Prostate gland (tissue), 2 donors: ENCODE data around the gene CPLX1. TPM values are rescaled to one million over a fixed set of nuclear protein-coding genes. Genes with fewer than 3 reads are reported as not detected.

ENCODE experiments used
- DNase-seq: peaks from one replicate; pipeline ENCODE4 v3.0.0-alpha.2; 2019; ENCODE audit warnings: low spot score
- H3K27ac ChIP-seq, 2 donors: fragments of 200-600 bp; sonication (generic); 2 replicates each; pipeline ENCODE4 v1.5.1; 2017 to 2019
- H3K27me3 ChIP-seq: fragments of 200-600 bp; sonication (generic); replicated peaks from 2 replicates; pipeline ENCODE4 v1.5.1; 2019; ENCODE audit not compliant: insufficient read depth
- H3K36me3 ChIP-seq, 2 donors: fragments of 200-600 bp; sonication (generic); 1 replicate in 1 of 2; 2 replicates in 1 of 2; pipeline versions ENCODE4 v1.5.1 to v1.8.1; 2017 to 2019
- H3K4me1 ChIP-seq: fragments of 200-600 bp; sonication (generic); replicated peaks from 2 replicates; pipeline ENCODE4 v1.5.1; 2019
- H3K4me3 ChIP-seq, 2 donors: fragments of 200-600 bp; sonication (generic); 2 replicates each; pipeline ENCODE4 v1.5.1; 2017 to 2019
- H3K9me3 ChIP-seq: fragments of 200-600 bp; sonication (generic); 2 replicates; pipeline ENCODE4 v1.5.1; 2017
- POLR2A ChIP-seq: fragments of 450-650 bp; IDR thresholded peaks from one replicate; pipeline ENCODE4 v1.6.1; 2016; ENCODE audit warnings: antibody characterized with exemption, mild to moderate bottlenecking
- POLR2AphosphoS5 ChIP-seq: sonication (generic); formaldehyde crosslinking; IDR thresholded peaks from one replicate; pipeline ENCODE4 v1.6.1; 2017; ENCODE audit warnings: antibody characterized with exemption
- WGBS: methylation state at CpG from one replicate; pipeline ENCODE4 v1.1.5; 2018; 5-methylcytosine and 5-hydroxymethylcytosine counted together
- intact Hi-C: fragments of 100-400 bp; cut with DNase I; formaldehyde crosslinking; loops from one replicate; pipeline ENCODE4 v1.14.2; 2022
- total RNA-seq, 2 donors: library from RNA; depleted of rRNA; stranded (reverse); fragments of >200 nt; gene quantifications; one replicate each; pipeline ENCODE4 v1.1.0, GENCODE V29; 2016
- TF ChIP-seq, protein P1 (sequence below), 4 experiments: fragments of 200-600 bp in 2 of 4; fragments of 450-650 bp in 2 of 4; sonication (generic) in 2 of 4; IDR thresholded peaks; 1 replicate in 3 of 4; 2 replicates in 1 of 4; pipeline ENCODE4 v1.5.1; 2016 to 2019; ENCODE audit warnings: antibody characterized with exemption in 4 of 4, mild to moderate bottlenecking in 2 of 4, moderate library complexity in 2 of 4

Gene CPLX1
- total RNA-seq, 2 donors from 2014 or later = 2.5 to 4.4 TPM

DNA sequence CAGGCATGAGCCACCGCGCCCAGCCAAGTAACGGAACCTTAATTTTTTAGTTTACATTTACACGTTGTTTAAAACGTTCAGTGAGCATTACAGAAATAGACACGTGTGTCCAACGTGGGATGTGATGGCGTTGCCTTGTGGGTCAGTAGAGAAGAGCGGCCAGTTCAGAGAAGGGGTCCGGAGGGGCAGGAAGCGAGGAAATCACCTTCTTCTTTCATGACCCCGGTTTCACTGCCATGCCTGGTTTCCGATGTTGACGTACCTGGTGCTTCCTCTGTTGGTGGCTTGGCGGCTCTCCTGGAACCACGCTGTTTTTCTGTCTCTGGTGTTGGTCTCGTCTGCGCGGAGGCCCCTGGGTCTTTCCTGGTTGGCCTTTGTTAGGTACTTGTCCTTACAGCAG is 77.5 kb downstream of the CPLX1 start:
- DNase-seq = no peak
- H3K27me3 ChIP-seq = no peaks in the 10 kb centered on the region
- no peaks in the 10 kb centered on the region for H3K4me1 ChIP-seq
- no peak overlapping the region for H3K27ac ChIP-seq
- TF ChIP-seq, protein P1, sequence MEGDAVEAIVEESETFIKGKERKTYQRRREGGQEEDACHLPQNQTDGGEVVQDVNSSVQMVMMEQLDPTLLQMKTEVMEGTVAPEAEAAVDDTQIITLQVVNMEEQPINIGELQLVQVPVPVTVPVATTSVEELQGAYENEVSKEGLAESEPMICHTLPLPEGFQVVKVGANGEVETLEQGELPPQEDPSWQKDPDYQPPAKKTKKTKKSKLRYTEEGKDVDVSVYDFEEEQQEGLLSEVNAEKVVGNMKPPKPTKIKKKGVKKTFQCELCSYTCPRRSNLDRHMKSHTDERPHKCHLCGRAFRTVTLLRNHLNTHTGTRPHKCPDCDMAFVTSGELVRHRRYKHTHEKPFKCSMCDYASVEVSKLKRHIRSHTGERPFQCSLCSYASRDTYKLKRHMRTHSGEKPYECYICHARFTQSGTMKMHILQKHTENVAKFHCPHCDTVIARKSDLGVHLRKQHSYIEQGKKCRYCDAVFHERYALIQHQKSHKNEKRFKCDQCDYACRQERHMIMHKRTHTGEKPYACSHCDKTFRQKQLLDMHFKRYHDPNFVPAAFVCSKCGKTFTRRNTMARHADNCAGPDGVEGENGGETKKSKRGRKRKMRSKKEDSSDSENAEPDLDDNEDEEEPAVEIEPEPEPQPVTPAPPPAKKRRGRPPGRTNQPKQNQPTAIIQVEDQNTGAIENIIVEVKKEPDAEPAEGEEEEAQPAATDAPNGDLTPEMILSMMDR (IDR thresholded peaks at IDR 0.05) = no peak
- TF ChIP-seq POLR2A = no peak
- TF ChIP-seq POLR2AphosphoS5 = no peak
- no peak overlapping the region for H3K4me3 ChIP-seq
- intact Hi-C loops = no loop called here
- H3K36me3 ChIP-seq = no peaks in the 10 kb centered on the region
- WGBS = 94% methylated on average over 19 of the region's 19 CpGs
- H3K9me3 ChIP-seq = no peaks in the 10 kb centered on the region

DNA sequence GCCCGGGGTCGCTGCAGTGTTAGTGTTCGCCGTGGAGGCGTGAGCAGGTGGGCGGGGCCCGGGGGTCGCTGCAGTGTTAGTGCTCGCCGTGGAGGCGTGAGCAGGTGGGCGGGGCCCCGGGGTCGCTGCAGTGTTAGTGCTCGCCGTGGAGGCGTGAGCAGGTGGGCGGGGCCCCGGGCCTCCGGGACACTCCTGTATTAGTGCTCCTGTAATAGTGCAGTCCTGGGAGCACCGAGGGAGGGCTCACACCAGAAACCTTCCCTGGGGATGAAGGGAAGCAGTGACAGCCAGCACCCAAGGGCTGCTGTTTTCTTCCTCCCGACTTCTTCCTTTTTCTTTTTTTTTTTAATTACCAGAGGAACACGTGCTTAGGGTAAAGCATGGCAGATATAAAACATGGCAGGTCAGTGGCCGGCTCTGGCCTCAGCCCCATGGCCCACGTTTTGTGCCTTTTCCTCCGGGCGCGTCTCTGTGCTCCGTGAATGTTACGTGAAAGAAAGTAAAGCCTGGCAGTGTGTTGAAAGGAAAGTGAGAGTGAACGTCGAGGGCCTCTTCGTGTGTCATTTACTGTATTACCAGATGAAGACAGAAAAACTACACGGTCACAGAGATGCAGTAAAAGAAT is 78.3 kb downstream of the CPLX1 start:
- Histone ChIP-seq H3K9me3 (no peaks in the 10 kb centered on the region), H3K27me3 (no peaks in the 10 kb centered on the region), H3K27ac (no peak overlapping the region), H3K36me3 (no peaks in the 10 kb centered on the region), H3K4me1 (no peaks in the 10 kb centered on the region), H3K4me3 (no peak overlapping the region)
- DNase-seq = no peak
- 84% methylated on average over 20 of the region's 34 CpGs for WGBS
- TF ChIP-seq POLR2AphosphoS5 (no peak), POLR2A (no peak)
- TF ChIP-seq, protein P1 (IDR thresholded peaks at IDR 0.05) = no peak
- intact Hi-C loops = no loop called here

DNA sequence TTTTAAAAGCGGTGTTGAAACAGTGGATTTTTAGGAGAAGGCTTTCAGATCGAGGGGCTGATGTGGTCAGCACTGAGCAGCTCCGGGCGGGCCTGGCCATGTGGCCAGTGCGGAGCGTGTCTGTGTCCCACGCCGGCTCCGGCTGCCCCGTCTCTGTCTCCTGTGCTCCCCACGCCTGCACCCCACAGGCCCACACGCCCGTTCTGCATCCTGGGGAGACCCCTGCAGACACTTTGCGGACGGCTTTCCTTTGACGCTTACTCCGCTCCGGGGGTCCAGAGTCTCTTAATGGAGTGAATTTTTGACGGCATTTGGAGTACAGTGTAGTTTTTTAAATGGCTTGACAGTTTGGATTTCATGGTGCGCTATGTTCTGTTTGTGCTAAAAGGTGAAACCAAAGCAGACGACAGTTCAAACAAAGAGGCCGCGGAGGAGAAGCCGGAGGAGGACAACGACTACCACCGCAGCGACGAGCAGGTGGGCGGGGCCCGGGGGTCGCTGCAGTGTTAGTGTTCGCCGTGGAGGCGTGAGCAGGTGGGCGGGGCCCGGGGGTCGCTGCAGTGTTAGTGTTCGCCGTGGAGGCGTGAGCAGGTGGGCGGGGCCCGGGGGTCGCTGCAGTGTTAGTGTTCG is 81.6 kb downstream of the CPLX1 start:
- Histone ChIP-seq H3K4me3 (no peak overlapping the region), H3K27me3 (no peaks in the 10 kb centered on the region), H3K4me1 (no peaks in the 10 kb centered on the region), H3K27ac (no peak overlapping the region), H3K36me3 (no peaks in the 10 kb centered on the region), H3K9me3 (no peaks in the 10 kb centered on the region)
- no peak for TF ChIP-seq POLR2A
- TF ChIP-seq, protein P1 (IDR thresholded peaks at IDR 0.05) = no peak
- TF ChIP-seq POLR2AphosphoS5 = no peak
- intact Hi-C loops = no loop called here
- 87% methylated on average over 36 of the region's 44 CpGs for WGBS
- no peak for DNase-seq

DNA sequence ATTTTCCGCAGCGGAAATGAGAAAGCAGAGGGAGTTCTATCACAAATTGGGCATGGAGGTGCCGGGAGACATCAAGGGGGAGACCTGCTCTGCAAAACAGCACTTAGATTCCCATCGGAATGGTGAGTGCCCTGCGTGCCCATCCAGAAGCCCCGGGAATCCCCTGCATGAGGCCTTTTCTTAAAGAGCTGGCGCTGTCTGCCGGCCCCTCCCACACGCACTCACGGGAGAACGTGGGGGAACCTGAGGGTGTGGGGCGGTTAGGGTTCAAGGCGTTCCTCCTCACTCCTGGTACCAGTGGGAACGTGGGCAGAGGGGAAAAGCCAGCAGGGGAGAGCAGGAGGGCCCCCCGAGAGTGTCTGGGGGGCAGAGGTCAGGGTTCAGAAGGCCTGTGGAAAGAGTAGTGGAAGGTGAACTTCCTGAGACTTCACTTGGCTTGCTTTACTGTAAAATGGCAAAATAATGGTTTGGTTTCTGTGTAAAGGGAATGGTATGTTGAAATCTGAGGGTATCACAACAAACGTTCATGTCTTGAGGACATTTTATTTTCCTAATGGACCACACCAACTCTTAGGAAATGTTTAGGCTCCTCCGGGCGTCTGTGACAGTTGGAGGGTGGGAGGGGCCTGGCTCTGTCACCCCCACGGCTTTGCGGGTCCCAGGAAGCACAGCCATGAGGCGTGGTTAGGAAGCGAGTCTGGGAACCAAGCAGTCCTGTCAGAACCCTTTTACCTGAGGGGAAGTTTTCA is 82.3 kb downstream of the CPLX1 start:
- Histone ChIP-seq H3K4me3 (no peak overlapping the region), H3K27me3 (no peaks in the 10 kb centered on the region), H3K9me3 (no peaks in the 10 kb centered on the region), H3K27ac (no peak overlapping the region), H3K4me1 (no peaks in the 10 kb centered on the region), H3K36me3 (no peaks in the 10 kb centered on the region)
- intact Hi-C loops = no loop called here
- no peak for DNase-seq
- WGBS = 76% methylated on average over 22 of the region's 22 CpGs
- TF ChIP-seq POLR2A (no peak), POLR2AphosphoS5 (no peak)
- TF ChIP-seq, protein P1 (IDR thresholded peaks at IDR 0.05) = no peak
